CD4-positive, CD25-positive, alpha-beta regulatory T cell (primary cell): Measurements from ENCODE around the gene SNTG2. TPM values are rescaled to one million over a fixed set of nuclear protein-coding genes. Genes with fewer than 3 reads are reported as not detected.

Source experiments
- ATAC-seq, 2 donors: fragments of 150-1000 bp; cut with Tn5 transposase; one replicate each; pipeline ENCODE4 v1.10.0; 2021; ENCODE audit warnings: low read depth in 2 of 2, moderate number of reproducible peaks in 2 of 2, moderate library complexity in 1 of 2
- DNase-seq, 3 donors: peaks; one replicate each; pipeline versions ENCODE4 v3.0.0 to v3.0.0-alpha.2; 2012 to 2022; ENCODE audit warnings: mixed read lengths in 1 of 3
- H3K27ac ChIP-seq: one replicate; pipeline ENCODE4 v1.7.0; 2013; ENCODE audit warnings: mild to moderate bottlenecking, low read length; ENCODE audit not compliant: insufficient read depth, poor library complexity, severe bottlenecking
- H3K27me3 ChIP-seq: one replicate; pipeline ENCODE4 v1.7.0; 2013; ENCODE audit warnings: low read length; ENCODE audit not compliant: control insufficient read depth, insufficient read depth
- H3K36me3 ChIP-seq: one replicate; pipeline ENCODE4 v1.7.0; 2013; ENCODE audit warnings: mild to moderate bottlenecking, low read length, moderate library complexity; ENCODE audit not compliant: control insufficient read depth, insufficient read depth
- H3K4me1 ChIP-seq: 2 replicates; pipeline ENCODE4 v1.7.0; 2013; ENCODE audit warnings: mild to moderate bottlenecking, low read length; ENCODE audit not compliant: insufficient read depth, control insufficient read depth, poor library complexity, severe bottlenecking
- H3K4me3 ChIP-seq: one replicate; pipeline ENCODE4 v1.7.0; 2013; ENCODE audit warnings: low read depth, mild to moderate bottlenecking, low read length, moderate library complexity
- H3K9me3 ChIP-seq, 2 experiments: 1 replicate in 1 of 2; 2 replicates in 1 of 2; pipeline ENCODE4 v1.7.0; 2013; ENCODE audit warnings: low read length in 2 of 2, mild to moderate bottlenecking in 1 of 2, moderate library complexity in 1 of 2; ENCODE audit not compliant: control insufficient read depth in 2 of 2
- H3K27ac Mint-ChIP-seq, 3 donors: one replicate each; pipeline ENCODE4 v1.8.0; 2020 to 2022; ENCODE audit warnings: mild to moderate bottlenecking in 3 of 3, mixed read lengths in 3 of 3, moderate library complexity in 2 of 3
- H3K27me3 Mint-ChIP-seq: one replicate; pipeline ENCODE4 v1.8.0; 2022; ENCODE audit warnings: mild to moderate bottlenecking, mixed read lengths
- H3K36me3 Mint-ChIP-seq: one replicate; pipeline ENCODE4 v1.8.0; 2020; ENCODE audit warnings: mixed read lengths
- H3K4me1 Mint-ChIP-seq, 4 donors: one replicate each; pipeline ENCODE4 v1.8.0; 2020 to 2022; ENCODE audit warnings: mixed read lengths in 4 of 4, mild to moderate bottlenecking in 1 of 4
- H3K4me3 Mint-ChIP-seq, 4 donors: one replicate each; pipeline ENCODE4 v1.8.0; 2020 to 2022; ENCODE audit warnings: mild to moderate bottlenecking in 4 of 4, mixed read lengths in 4 of 4, moderate library complexity in 3 of 4
- H3K9me3 Mint-ChIP-seq, 7 donors: one replicate each; pipeline ENCODE4 v1.8.0; 2020 to 2022; ENCODE audit warnings: mixed read lengths in 7 of 7, mild to moderate bottlenecking in 3 of 7, moderate library complexity in 2 of 7
- polyA plus RNA-seq, 4 donors: library from polyadenylated mRNA; unstranded; fragments of 300-500 nt; fragmentation: Illumina TruSeq; gene quantifications; one replicate each; pipeline ENCODE4 v1.2.3, GENCODE V29; 2021
- total RNA-seq: library from RNA; stranded (reverse); gene quantifications from one replicate; pipeline ENCODE4 v1.2.3, GENCODE V29; 2022

SNTG2 gene
- total and polyA plus RNA-seq, 5 donors from 2014 or later = 0.64 TPM; not detected in 4

- no peak overlapping the region for H3K27ac ChIP-seq
- no peak for DNase-seq
- H3K4me1 ChIP-seq = peaks cover 6% of the 10 kb centered on the region
- peak overlapping the region in 1 of 3 donors; percentile 71 for H3K27ac Mint-ChIP-seq
- peaks cover 4% of the 10 kb centered on the region for H3K36me3 Mint-ChIP-seq
- no peaks in the 10 kb centered on the region for H3K27me3 Mint-ChIP-seq
- ATAC-seq = no peak
- H3K27me3 ChIP-seq = no peaks in the 10 kb centered on the region
- H3K4me1 Mint-ChIP-seq = peaks cover 5 to 36% (median 19%) of the 10 kb centered on the region in 4 donors
- no peak overlapping the region for H3K4me3 ChIP-seq
- H3K9me3 ChIP-seq = peaks cover 0 to 20% of the 10 kb centered on the region in 2 experiments
- H3K9me3 Mint-ChIP-seq = peaks cover 0 to 12% (median 6%) of the 10 kb centered on the region in 7 donors
- no peak overlapping the region for H3K4me3 Mint-ChIP-seq
- no peaks in the 10 kb centered on the region for H3K36me3 ChIP-seq
These were observed 216.3 kb downstream of the SNTG2 start for GRCh38 chr2:1166976-1167375.

- H3K27ac ChIP-seq = no peak overlapping the region
- no peak overlapping the region for H3K4me3 ChIP-seq
- H3K4me1 ChIP-seq = no peaks in the 10 kb centered on the region
- DNase-seq = no peak
- Mint-ChIP-seq H3K36me3 (no peaks in the 10 kb centered on the region), H3K27ac (peak overlapping the region in 1 of 3 donors; percentile 56), H3K4me3 (no peak overlapping the region), H3K4me1 (peaks cover 0 to 17% (median 5%) of the 10 kb centered on the region in 4 donors), H3K27me3 (no peaks in the 10 kb centered on the region), H3K9me3 (peaks cover 0 to 8% (median under 1%) of the 10 kb centered on the region in 7 donors)
- H3K36me3 ChIP-seq = no peaks in the 10 kb centered on the region
- ATAC-seq = no peak
- H3K27me3 ChIP-seq = no peaks in the 10 kb centered on the region
- H3K9me3 ChIP-seq = peaks cover 0 to 9% of the 10 kb centered on the region in 2 experiments
These were observed 218.2 kb downstream of the SNTG2 start for GRCh38 chr2:1168846-1169245.

- no peak overlapping the region for H3K27ac ChIP-seq
- H3K4me1 Mint-ChIP-seq = peaks cover 0 to 13% (median 2%) of the 10 kb centered on the region in 4 donors
- H3K9me3 ChIP-seq = peaks cover 0 to 9% of the 10 kb centered on the region in 2 experiments
- H3K36me3 ChIP-seq = no peaks in the 10 kb centered on the region
- H3K27me3 Mint-ChIP-seq = no peaks in the 10 kb centered on the region
- no peak overlapping the region for H3K4me3 ChIP-seq
- no peaks in the 10 kb centered on the region for H3K4me1 ChIP-seq
- ATAC-seq (no peak), DNase-seq (no peak)
- H3K27me3 ChIP-seq = no peaks in the 10 kb centered on the region
- no peak overlapping the region for H3K4me3 Mint-ChIP-seq
- no peaks in the 10 kb centered on the region for H3K36me3 Mint-ChIP-seq
- H3K27ac Mint-ChIP-seq = peak overlapping the region in 1 of 3 donors; percentile 56
- peaks cover 0 to 8% (median 0%) of the 10 kb centered on the region in 7 donors for H3K9me3 Mint-ChIP-seq
These were observed 218.8 kb downstream of the SNTG2 start for GRCh38 chr2:1169291-1169949.

GRCh38 chr2:1170241-1170640 lies 219.6 kb downstream of the SNTG2 start:
- H3K27ac Mint-ChIP-seq = no peak overlapping the region

GRCh38 chr2:1170711-1171110 lies 220.1 kb downstream of the SNTG2 start:
- Mint-ChIP-seq H3K4me3 (no peak overlapping the region), H3K36me3 (no peaks in the 10 kb centered on the region), H3K4me1 (peaks cover 0 to 2% (median 0%) of the 10 kb centered on the region in 4 donors), H3K27ac (no peak overlapping the region), H3K27me3 (no peaks in the 10 kb centered on the region), H3K9me3 (peaks cover 0 to 8% (median 0%) of the 10 kb centered on the region in 7 donors)
- Histone ChIP-seq H3K27me3 (no peaks in the 10 kb centered on the region), H3K27ac (no peak overlapping the region), H3K4me1 (no peaks in the 10 kb centered on the region), H3K4me3 (no peak overlapping the region), H3K36me3 (no peaks in the 10 kb centered on the region), H3K9me3 (peaks cover 0 to 9% of the 10 kb centered on the region in 2 experiments)
- ATAC-seq (no peak), DNase-seq (no peak)

More at GRCh38 chr2:1170241-1170640, 219.6 kb downstream of the SNTG2 start:
- Mint-ChIP-seq H3K9me3 (peaks cover 0 to 8% (median 0%) of the 10 kb centered on the region in 7 donors), H3K36me3 (no peaks in the 10 kb centered on the region), H3K27me3 (no peaks in the 10 kb centered on the region), H3K4me1 (peaks cover 0 to 5% (median under 1%) of the 10 kb centered on the region in 4 donors), H3K4me3 (no peak overlapping the region)
- Histone ChIP-seq H3K27me3 (no peaks in the 10 kb centered on the region), H3K27ac (no peak overlapping the region), H3K4me1 (no peaks in the 10 kb centered on the region), H3K9me3 (peaks cover 0 to 9% of the 10 kb centered on the region in 2 experiments), H3K36me3 (no peaks in the 10 kb centered on the region), H3K4me3 (no peak overlapping the region)
- ATAC-seq (no peak), DNase-seq (no peak)

- DNase-seq (no peak), ATAC-seq (no peak)
- H3K27me3 Mint-ChIP-seq = no peaks in the 10 kb centered on the region
- Histone ChIP-seq H3K4me3 (no peak overlapping the region), H3K36me3 (no peaks in the 10 kb centered on the region), H3K4me1 (no peaks in the 10 kb centered on the region), H3K27me3 (no peaks in the 10 kb centered on the region), H3K27ac (no peak overlapping the region), H3K9me3 (no peaks in the 10 kb centered on the region)
- H3K4me3 Mint-ChIP-seq = no peak overlapping the region
- no peaks in the 10 kb centered on the region for H3K36me3 Mint-ChIP-seq
- H3K4me1 Mint-ChIP-seq = no peaks in the 10 kb centered on the region
- H3K9me3 Mint-ChIP-seq = peaks cover 0 to 6% (median 0%) of the 10 kb centered on the region in 7 donors
- H3K27ac Mint-ChIP-seq = no peak overlapping the region
These were observed 222.9 kb downstream of the SNTG2 start for GRCh38 chr2:1173528-1173927.

- H3K9me3 Mint-ChIP-seq = peaks cover 0 to 10% (median 1%) of the 10 kb centered on the region in 7 donors
These were observed 231.2 kb downstream of the SNTG2 start for GRCh38 chr2:1181893-1182292.

GRCh38 chr2:1183300-1183699 lies 232.7 kb downstream of the SNTG2 start:
- H3K4me3 Mint-ChIP-seq = no peak overlapping the region

More at GRCh38 chr2:1181893-1182292, 231.2 kb downstream of the SNTG2 start:
- Mint-ChIP-seq H3K4me1 (no peaks in the 10 kb centered on the region), H3K4me3 (no peak overlapping the region), H3K27me3 (no peaks in the 10 kb centered on the region), H3K27ac (no peak overlapping the region), H3K36me3 (no peaks in the 10 kb centered on the region)
- H3K36me3 ChIP-seq = no peaks in the 10 kb centered on the region
- no peak overlapping the region for H3K27ac ChIP-seq
- no peaks in the 10 kb centered on the region for H3K27me3 ChIP-seq
- no peaks in the 10 kb centered on the region for H3K4me1 ChIP-seq
- H3K4me3 ChIP-seq = no peak overlapping the region
- DNase-seq (no peak), ATAC-seq (no peak)
- H3K9me3 ChIP-seq = no peaks in the 10 kb centered on the region

More at GRCh38 chr2:1183300-1183699, 232.7 kb downstream of the SNTG2 start:
- ATAC-seq (no peak), DNase-seq (no peak)
- H3K27ac Mint-ChIP-seq = no peak overlapping the region
- H3K4me1 Mint-ChIP-seq = no peaks in the 10 kb centered on the region
- H3K27me3 ChIP-seq = no peaks in the 10 kb centered on the region
- no peaks in the 10 kb centered on the region for H3K4me1 ChIP-seq
- H3K9me3 ChIP-seq = no peaks in the 10 kb centered on the region
- no peak overlapping the region for H3K27ac ChIP-seq
- H3K36me3 Mint-ChIP-seq = no peaks in the 10 kb centered on the region
- H3K36me3 ChIP-seq = no peaks in the 10 kb centered on the region
- no peak overlapping the region for H3K4me3 ChIP-seq
- peaks cover 0 to 8% (median 0%) of the 10 kb centered on the region in 7 donors for H3K9me3 Mint-ChIP-seq
- no peaks in the 10 kb centered on the region for H3K27me3 Mint-ChIP-seq
